GM21528 (cell line): ENCODE measurements around the gene ONECUT2.
"Not testable (repeated sequence)": the region's sequence is repeated elsewhere in the genome, so short reads cannot be mapped to it uniquely, and the experiment has no call there.

Experiments used
- ATAC-seq: cut with Tn5 transposase; IDR thresholded peaks from one replicate; pipeline ENCODE4 v1.9.1; 2021; ENCODE audit warnings: mild to moderate bottlenecking, moderate library complexity; ENCODE audit not compliant: unreplicated experiment, low FRiP score

ONECUT2 gene

GRCh38 chr18:57434536-57435494 is at the start of gene ONECUT2:
ONECUT2 (plus strand) TSS chr18:57435374; CDS start chr18:57435717, 343 bp downstream.
- ATAC-seq, result no peak

- no peak for ATAC-seq
These were observed 45.9 kb upstream of the ONECUT2 start for GRCh38 chr18:57389271-57389670.

GRCh38 chr18:57390044-57390443 is 45.1 kb upstream of the ONECUT2 start:
- ATAC-seq, result no peak

- ATAC-seq, result not testable (repeated sequence)
These were observed 40.4 kb upstream of the ONECUT2 start for GRCh38 chr18:57394749-57395148.

GRCh38 chr18:57396831-57397230 is 38.3 kb upstream of the ONECUT2 start:
- ATAC-seq, result not testable (repeated sequence)

- ATAC-seq, result no peak
These were observed 37.6 kb upstream of the ONECUT2 start for GRCh38 chr18:57397440-57398132.

GRCh38 chr18:57404345-57404744 is 30.8 kb upstream of the ONECUT2 start:
- no peak for ATAC-seq

GRCh38 chr18:57409650-57410049 is 25.5 kb upstream of the ONECUT2 start:
- ATAC-seq, result no peak

GRCh38 chr18:57410749-57411148 is 24.4 kb upstream of the ONECUT2 start:
- no peak for ATAC-seq

GRCh38 chr18:57416542-57416941 is 18.6 kb upstream of the ONECUT2 start:
- ATAC-seq, result no peak

GRCh38 chr18:57422313-57422872 is 12.8 kb upstream of the ONECUT2 start:
- ATAC-seq, result no peak

- ATAC-seq, result no peak
These were observed 11.4 kb upstream of the ONECUT2 start for GRCh38 chr18:57423821-57424220.

GRCh38 chr18:57425096-57425495 is 10.1 kb upstream of the ONECUT2 start:
- ATAC-seq, result no peak

- ATAC-seq, result no peak
These were observed 9.0 kb upstream of the ONECUT2 start for GRCh38 chr18:57426187-57426586.

GRCh38 chr18:57427429-57428201 is 7.6 kb upstream of the ONECUT2 start:
- ATAC-seq, result no peak

- no peak for ATAC-seq
These were observed 6.7 kb upstream of the ONECUT2 start for GRCh38 chr18:57428221-57429150.

GRCh38 chr18:57429167-57430078 is 5.8 kb upstream of the ONECUT2 start:
- ATAC-seq, result no peak
